MCF 10A (cell line): ENCODE measurements around the gene NBR1. TPM values are rescaled to one million over a fixed set of nuclear protein-coding genes. Genes with fewer than 3 reads are reported as not detected.
"Not testable (repeated sequence)": the region's sequence is repeated elsewhere in the genome, so short reads cannot be mapped to it uniquely, and the experiment has no call there.

ENCODE experiments used
- BruUV-seq: library from RNA; stranded (reverse); fragments of 400-500 nt; replicated peaks from 2 replicates; lab custom pipeline; 2021; lab: Mats Ljungman, UMichigan
- CTCF ChIA-PET: fragments of 300-600 bp; sonication (Branson Sonifier 250); formaldehyde crosslinking; extraction: SDS; loops from one replicate; lab custom pipeline; 2021; ENCODE audit warnings: antibody characterized with exemption, inconsistent platforms; lab: Yijun Ruan, JAX
- POLR2A ChIA-PET: fragments of 300-600, 350-650 bp; sonication (Branson Sonifier 250); formaldehyde crosslinking; extraction: SDS; loops from one replicate; lab custom pipeline; 2020; ENCODE audit warnings: antibody characterized with exemption, inconsistent platforms; lab: Yijun Ruan, JAX
- DNase-seq: peaks from one replicate; pipeline ENCODE4 v3.0.0-alpha.2; 2018; ENCODE audit not compliant: unreplicated experiment
- H3K27ac Mint-ChIP-seq: one replicate; pipeline ENCODE4 v1.8.0; 2022; ENCODE audit warnings: mild to moderate bottlenecking, low read depth, mixed read lengths; ENCODE audit not compliant: unreplicated experiment
- H3K27me3 Mint-ChIP-seq: one replicate; pipeline ENCODE4 v1.8.0; 2022; ENCODE audit warnings: mixed read lengths; ENCODE audit not compliant: insufficient read depth, unreplicated experiment
- H3K36me3 Mint-ChIP-seq: one replicate; pipeline ENCODE4 v1.8.0; 2022; ENCODE audit warnings: mild to moderate bottlenecking, moderate library complexity, mixed read lengths; ENCODE audit not compliant: insufficient read depth, unreplicated experiment
- H3K4me1 Mint-ChIP-seq: one replicate; pipeline ENCODE4 v1.8.0; 2022; ENCODE audit warnings: mixed read lengths; ENCODE audit not compliant: insufficient read depth, unreplicated experiment
- H3K4me3 Mint-ChIP-seq: one replicate; pipeline ENCODE4 v1.8.0; 2022; ENCODE audit warnings: mild to moderate bottlenecking, moderate library complexity, mixed read lengths; ENCODE audit not compliant: unreplicated experiment
- H3K9me3 Mint-ChIP-seq: one replicate; pipeline ENCODE4 v1.8.0; 2022; ENCODE audit warnings: mixed read lengths; ENCODE audit not compliant: unreplicated experiment
- CTCF ChIP-seq: fragments of 200-600 bp; IDR thresholded peaks from one replicate; pipeline ENCODE4 v1.8.0; 2022; ENCODE audit warnings: antibody characterized with exemption, mild to moderate bottlenecking; ENCODE audit not compliant: unreplicated experiment
- intact Hi-C: fragments of 100-400 bp; cut with micrococcal nuclease; formaldehyde crosslinking; loops from 2 replicates; pipeline ENCODE4 v1.14.1; 2022
- total RNA-seq: library from RNA; stranded (reverse); gene quantifications from 2 replicates; pipeline ENCODE4 v1.2.3, GENCODE V29; 2022

NBR1 gene
- total RNA-seq, 1 experiment from 2014 or later, result 105 TPM

- no peaks in the 10 kb centered on the region for H3K9me3 Mint-ChIP-seq
- BruUV-seq, result no TSS peak
- H3K4me3 Mint-ChIP-seq, result no peak overlapping the region
- ChIA-PET POLR2A (no interaction called here), CTCF (no interaction called here)
- H3K27me3 Mint-ChIP-seq, result no peaks in the 10 kb centered on the region
- no peak for DNase-seq
- no peak overlapping the region for H3K27ac Mint-ChIP-seq
- intact Hi-C loops, result no loop called here
- no peaks in the 10 kb centered on the region for H3K4me1 Mint-ChIP-seq
- peaks cover 25% of the 10 kb centered on the region for H3K36me3 Mint-ChIP-seq
- no peak for TF ChIP-seq CTCF
Measured at GRCh38 chr17:43155666-43156065, 15.3 kb upstream of the NBR1 start.

GRCh38 chr17:43159232-43159631 lies 11.8 kb upstream of the NBR1 start:
- H3K27me3 Mint-ChIP-seq, POLR2A ChIA-PET, intact Hi-C loops, H3K9me3 Mint-ChIP-seq, BruUV-seq, H3K27ac Mint-ChIP-seq, H3K4me1 Mint-ChIP-seq, DNase-seq, H3K4me3 Mint-ChIP-seq, CTCF ChIA-PET: not testable (repeated sequence)
- H3K36me3 Mint-ChIP-seq, result peaks cover 25% of the 10 kb centered on the region

DNA sequence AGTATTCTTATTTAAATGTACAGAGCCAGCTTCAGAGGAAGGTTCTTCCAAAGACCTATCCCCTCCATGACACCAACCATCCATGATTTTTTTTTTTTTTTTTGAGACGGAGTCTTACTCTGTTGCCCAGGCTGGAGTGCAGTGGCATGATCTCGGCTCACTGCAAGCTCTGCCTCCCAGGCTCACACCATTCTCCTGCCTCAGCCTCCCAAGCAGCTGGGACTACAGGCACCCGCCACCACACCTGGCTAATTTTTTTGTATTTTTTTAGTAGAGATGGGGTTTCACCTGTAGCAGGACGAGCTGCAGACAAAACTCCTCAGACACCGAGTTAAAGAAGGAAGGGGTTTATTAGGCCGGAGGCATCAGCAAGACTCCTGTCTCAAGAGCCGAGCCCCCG lies 11.1 kb upstream of the NBR1 start:
- H3K36me3 Mint-ChIP-seq, result peaks cover 25% of the 10 kb centered on the region
- H3K9me3 Mint-ChIP-seq, CTCF ChIA-PET, H3K27ac Mint-ChIP-seq, H3K4me1 Mint-ChIP-seq, H3K27me3 Mint-ChIP-seq, intact Hi-C loops, BruUV-seq, POLR2A ChIA-PET, H3K4me3 Mint-ChIP-seq, DNase-seq: not testable (repeated sequence)

DNA sequence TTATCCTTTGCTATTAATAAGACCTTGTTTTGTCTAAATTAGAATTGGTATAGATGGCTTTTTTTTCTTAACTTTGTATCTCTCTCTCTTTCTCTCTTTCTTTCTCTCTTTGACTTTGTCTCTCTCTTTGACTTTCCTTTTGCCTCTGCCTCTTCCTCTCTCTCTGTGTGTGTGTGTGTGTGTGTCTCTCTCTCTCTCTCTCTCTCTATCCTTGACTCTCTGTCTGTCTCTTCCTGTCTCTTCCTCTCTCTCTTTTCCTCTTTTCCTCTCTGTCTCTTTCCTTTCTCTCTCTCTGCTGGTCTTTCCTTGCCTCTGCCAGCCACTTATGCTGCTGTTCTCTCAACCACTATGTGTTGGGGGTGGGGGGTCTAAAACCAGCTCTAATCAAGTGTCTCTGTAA lies 5.0 kb upstream of the NBR1 start:
- H3K27me3 Mint-ChIP-seq, BruUV-seq, CTCF ChIA-PET, intact Hi-C loops, H3K36me3 Mint-ChIP-seq, H3K4me3 Mint-ChIP-seq, H3K27ac Mint-ChIP-seq, H3K9me3 Mint-ChIP-seq, DNase-seq, H3K4me1 Mint-ChIP-seq, POLR2A ChIA-PET: not testable (repeated sequence)

- H3K27me3 Mint-ChIP-seq, result no peaks in the 10 kb centered on the region
- H3K36me3 Mint-ChIP-seq, result peaks cover 18% of the 10 kb centered on the region
- H3K27ac Mint-ChIP-seq, result no peak overlapping the region
- CTCF ChIA-PET, result interaction anchor here (0.6 to 1.0 kb wide), 5 partner anchors 12 to 1180 kb away, joined by 3 to 4 read pairs (median 3); partner anchors contain the start of gene RND2
- no peak for TF ChIP-seq CTCF
- H3K4me3 Mint-ChIP-seq, result no peak overlapping the region
- no peaks in the 10 kb centered on the region for H3K4me1 Mint-ChIP-seq
- POLR2A ChIA-PET, result interaction anchor here (0.6 to 3.0 kb wide), 16 partner anchors 32 to 331 kb away, joined by 3 to 37 read pairs (median 4); partner anchors contain the start of genes BRCA1, RPL27, RUNDC1 and TMEM106A
- no TSS peak for BruUV-seq
- intact Hi-C loops, result loop anchor here (1.0 to 5.0 kb wide), 3 partner anchors 44 to 162 kb away; partner anchors contain the start of genes BRCA1, IFI35 and VAT1
- no peak for DNase-seq
- no peaks in the 10 kb centered on the region for H3K9me3 Mint-ChIP-seq
Measured at GRCh38 chr17:43169561-43170139, 1.4 kb upstream of the NBR1 start.
